NCI-H2029 treated with DMSO at 0.1 percent for 48 hours (cell line): ENCODE measurements around the gene TERT.
"Not testable (repeated sequence)": the region's sequence is repeated elsewhere in the genome, so short reads cannot be mapped to it uniquely, and the experiment has no call there.

Source experiments
- DNase-seq: peaks from one replicate; lab custom pipeline; 2025; lab: John Stamatoyannopoulos, UW

The TERT gene

DNA sequence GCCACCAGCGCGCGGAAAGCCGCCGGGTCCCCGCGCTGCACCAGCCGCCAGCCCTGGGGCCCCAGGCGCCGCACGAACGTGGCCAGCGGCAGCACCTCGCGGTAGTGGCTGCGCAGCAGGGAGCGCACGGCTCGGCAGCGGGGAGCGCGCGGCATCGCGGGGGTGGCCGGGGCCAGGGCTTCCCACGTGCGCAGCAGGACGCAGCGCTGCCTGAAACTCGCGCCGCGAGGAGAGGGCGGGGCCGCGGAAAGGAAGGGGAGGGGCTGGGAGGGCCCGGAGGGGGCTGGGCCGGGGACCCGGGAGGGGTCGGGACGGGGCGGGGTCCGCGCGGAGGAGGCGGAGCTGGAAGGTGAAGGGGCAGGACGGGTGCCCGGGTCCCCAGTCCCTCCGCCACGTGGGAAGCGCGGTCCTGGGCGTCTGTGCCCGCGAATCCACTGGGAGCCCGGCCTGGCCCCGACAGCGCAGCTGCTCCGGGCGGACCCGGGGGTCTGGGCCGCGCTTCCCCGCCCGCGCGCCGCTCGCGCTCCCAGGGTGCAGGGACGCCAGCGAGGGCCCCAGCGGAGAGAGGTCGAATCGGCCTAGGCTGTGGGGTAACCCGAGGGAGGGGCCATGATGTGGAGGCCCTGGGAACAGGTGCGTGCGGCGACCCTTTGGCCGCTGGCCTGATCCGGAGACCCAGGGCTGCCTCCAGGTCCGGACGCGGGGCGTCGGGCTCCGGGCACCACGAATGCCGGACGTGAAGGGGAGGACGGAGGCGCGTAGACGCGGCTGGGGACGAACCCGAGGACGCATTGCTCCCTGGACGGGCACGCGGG is at the start of gene TERT:
TERT (minus strand) TSS at position 234 of the 815 bp plus-strand sequence; CDS start at position 155, 79 bp downstream.
- DNase-seq = no peak

DNA sequence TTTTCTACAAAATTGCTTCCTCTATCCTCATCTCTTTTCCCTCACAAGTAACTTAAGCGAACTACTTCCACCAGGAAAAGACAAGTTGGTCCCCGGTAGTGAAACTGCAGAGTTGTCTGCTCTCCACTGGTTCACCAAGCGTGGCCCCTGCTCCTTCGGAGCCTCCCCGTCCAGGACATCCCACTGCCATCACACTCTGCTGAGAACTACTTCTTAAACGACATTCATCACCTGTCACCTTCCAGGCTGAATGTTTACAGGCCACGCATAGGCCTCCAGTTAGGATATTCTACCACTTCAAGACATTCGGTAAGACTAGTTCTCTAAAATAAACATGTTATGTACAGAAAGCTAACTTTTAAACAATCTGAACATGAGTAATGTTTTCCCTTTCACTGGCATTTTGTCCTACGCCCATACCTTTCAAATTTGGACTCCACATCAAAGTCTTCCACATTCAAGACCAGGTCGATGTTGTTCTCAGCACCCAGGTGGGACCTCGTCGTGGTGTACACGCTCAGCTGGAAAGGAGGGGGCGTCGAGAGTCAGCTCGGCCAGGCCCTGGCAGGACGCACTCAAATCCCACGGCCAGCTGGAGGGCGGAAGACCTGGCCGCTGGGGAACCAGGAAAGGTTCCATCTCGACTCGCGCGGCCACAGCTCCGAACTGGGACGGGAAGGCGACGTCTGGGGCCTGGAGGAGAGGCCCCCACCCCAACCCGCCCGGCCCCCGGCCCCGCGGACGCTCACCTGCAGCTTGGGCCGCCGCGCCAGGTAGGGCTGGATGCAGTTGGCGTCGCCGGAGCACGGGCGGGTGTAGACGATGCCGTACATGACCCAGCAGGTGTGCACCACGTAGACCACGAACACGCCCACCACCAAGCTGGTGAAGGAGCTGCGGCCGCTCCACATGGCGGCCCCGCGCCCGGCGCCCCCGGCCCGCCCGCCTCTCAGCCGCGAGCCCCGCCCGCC is 49.3 kb upstream of the TERT start:
- DNase-seq = no peak

GRCh38 chr5:1343315-1343751 is 48.5 kb upstream of the TERT start:
- no peak for DNase-seq

GRCh38 chr5:1342711-1343110 is 47.8 kb upstream of the TERT start:
- DNase-seq = not testable (repeated sequence)

- no peak for DNase-seq
Observed at GRCh38 chr5:1342268-1342667, 47.4 kb upstream of the TERT start.

- no peak for DNase-seq
Observed at GRCh38 chr5:1341863-1342262, 47.0 kb upstream of the TERT start.

DNA sequence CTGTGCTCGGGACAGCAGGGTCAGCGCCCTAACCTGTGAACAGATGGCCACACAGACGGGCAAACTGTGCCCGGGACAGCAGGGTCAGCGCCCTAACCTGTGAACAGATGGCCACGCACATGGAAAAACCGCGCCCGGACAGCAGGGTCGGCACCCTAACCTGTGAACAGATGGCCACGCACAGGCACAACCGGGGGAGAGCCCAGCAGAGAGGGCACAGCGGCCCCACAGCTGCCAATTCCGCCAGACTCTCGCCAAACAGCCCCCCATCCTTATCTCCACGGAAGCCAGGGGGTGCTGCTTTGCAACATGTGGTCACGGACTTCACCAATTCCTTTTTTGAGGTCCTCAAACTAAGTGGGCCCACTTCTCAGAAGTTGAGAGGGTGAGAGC is 44.9 kb upstream of the TERT start:
- not testable (repeated sequence) for DNase-seq

GRCh38 chr5:1339139-1339817 is 44.4 kb upstream of the TERT start:
- not testable (repeated sequence) for DNase-seq

DNA sequence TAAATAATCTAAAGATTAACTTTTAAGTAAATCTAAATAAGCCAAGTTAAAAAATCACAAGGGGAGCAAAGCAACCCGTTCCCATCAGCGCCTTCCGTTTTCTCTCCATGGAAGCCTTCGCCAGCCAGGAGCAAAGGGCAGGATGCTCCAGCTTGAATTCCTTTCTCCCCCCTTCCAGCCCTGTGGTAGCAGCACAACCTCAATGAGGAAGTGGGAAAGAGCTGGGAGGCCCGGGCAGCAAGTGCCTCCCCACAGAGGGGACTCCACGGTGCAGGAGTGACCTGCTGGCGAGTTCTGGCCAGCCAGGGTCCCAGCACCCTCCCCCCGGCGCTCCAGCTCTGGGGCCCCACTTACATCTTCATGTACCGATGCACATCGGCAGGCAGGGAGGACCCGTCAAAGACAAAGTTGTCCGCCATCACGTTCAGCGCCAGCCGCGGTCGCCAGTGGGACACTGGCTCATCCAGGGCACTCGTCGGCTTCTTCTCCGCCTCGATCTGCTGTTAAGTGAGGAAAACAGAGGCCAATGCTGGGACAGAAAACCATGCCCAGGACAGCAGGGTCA is 43.7 kb upstream of the TERT start:
- no peak for DNase-seq

DNA sequence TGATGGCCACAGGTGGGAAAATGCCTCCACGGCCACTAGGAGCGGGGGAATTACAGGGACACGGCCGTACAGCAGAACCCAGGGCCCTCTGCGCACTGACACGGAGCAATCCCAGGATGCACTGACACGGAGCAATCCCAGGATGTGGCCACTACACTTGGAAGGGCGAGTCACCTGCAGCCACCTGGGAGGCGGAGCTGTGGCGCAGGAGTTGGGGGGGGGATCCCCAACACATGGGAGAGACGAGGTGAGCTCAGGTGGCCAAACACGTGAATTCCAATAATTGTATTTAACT is 43.3 kb upstream of the TERT start:
- no peak for DNase-seq

DNA sequence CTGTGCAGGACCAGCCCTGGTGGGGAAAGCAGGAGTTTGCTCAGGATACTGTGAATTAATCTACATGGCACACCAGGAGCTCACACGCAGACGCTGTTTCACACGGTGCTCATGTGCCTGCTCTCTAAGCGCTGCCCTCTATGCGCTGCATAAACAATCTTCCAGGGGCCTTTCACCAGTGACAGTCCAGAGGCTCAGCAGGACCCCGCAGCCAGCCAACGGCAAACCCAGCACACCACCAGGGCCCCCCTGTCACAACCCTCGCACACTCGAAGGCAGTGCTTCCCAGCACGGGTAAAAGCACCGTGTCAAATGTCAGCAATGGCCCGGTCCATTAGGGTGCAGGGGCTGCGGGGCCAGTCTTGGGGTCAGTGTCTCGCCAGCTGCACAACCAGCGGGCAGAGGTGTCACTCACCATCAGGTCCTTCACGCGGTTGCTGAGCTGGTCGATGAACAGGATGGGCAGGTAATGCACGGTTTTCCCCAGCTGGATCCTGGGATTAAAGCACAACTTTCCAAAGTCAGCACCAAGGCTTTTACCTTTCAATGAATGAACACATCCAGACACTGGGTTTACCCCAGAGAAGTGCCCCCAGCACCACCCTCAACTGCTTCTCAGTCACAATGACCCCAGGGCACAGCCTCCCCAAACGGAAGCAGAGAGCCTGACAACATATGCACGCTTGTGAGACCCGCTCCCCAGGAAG is 42.8 kb upstream of the TERT start:
- DNase-seq = no peak

DNA sequence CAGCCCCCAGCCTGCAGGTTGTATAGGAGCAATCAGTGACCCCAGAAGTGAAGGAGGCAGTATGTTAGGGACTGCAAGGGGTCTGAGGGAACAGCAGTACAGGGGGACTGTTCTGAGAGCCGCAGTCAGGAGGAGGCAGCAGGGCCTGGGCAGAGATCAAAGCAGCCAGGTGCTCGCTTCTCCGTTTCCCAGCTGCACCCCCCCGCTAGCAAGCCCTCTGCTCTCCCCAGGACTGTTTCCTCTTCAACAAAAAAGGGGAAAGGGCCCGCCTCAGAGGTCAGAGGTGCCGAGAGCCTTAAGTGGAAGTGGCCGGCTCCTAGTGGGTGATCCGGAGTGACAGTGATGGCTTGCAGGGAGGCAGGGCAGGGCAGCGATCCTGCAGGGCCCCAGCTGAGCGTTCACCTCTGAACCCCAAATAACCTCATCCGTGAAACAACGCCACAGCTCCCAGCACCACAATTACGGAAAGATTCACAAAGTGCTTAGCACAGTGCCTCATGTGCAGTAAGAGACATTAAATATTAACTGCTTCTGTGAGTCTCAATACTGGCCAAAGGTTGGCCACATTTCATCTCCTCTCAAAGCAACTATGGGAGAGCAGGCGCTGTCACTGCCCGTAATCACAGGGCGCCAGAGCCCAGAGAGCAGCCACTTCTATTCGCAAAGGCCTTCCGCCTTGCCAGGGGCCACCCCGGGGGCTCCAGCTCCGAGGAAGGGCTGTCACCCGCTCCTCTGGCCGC is 42.1 kb upstream of the TERT start:
- DNase-seq = no peak

DNA sequence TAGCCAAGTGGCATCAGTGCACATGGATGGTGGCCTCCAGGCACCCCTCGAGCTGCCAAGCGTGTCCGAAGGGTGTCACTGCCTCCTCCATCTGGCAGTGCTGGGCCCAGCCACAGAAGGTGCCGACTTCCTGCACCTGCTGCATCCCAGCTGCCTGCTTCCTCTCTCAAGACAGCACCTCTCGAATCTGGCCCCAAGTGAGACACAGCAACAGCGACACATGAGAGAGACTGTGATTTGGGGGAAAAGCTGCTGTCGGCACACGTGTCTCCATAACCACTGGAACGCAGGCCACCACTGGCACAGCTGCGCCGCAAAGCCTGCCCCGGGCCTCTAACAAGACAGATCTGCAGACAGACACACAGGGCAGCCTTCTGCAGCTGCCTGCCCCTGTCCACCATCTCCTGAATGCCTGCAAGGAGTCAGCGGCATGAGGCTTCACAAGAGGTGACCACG is 41.3 kb upstream of the TERT start:
- no peak for DNase-seq

GRCh38 chr5:1335540-1336095 is 40.8 kb upstream of the TERT start:
- DNase-seq = no peak

- DNase-seq = no peak
Observed at GRCh38 chr5:1334831-1335539, 40.1 kb upstream of the TERT start.

DNA sequence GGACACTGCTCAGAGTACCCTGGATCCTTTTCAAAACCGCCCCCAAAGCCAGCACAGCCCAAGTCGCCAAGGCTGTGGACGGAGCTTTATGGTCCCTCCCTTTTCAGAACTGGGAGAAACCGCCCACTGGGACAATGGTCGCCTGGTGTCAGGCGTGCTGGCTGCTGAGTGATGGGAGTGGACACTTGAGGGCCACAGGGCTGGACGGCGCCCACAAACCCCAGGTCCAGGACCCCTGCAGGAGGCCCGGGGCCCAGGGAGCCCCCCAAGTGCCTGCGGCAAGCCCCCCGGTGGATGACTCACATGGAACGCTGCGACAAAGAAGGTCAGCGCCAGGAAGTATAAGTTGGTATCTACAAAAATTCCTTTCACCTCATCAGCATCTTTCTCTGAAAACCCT is 39.1 kb upstream of the TERT start:
- DNase-seq = no peak

- not testable (repeated sequence) for DNase-seq
Observed at GRCh38 chr5:1333286-1333685, 38.4 kb upstream of the TERT start.

GRCh38 chr5:1332461-1333001 is 37.7 kb upstream of the TERT start:
- no peak for DNase-seq

GRCh38 chr5:1331861-1332405 is 37.1 kb upstream of the TERT start:
- no peak for DNase-seq
